ENCODE data around the gene PHETA2.

Gene PHETA2

GRCh38 chr22:42074132-42074811 is at the start of gene PHETA2:
TSS of gene PHETA2 (plus strand) at chr22:42074248. CDS start at chr22:42077294, 3,046 bp downstream.
- peak; percentile 31 for DNase-seq

- DNase-seq = no peak
Measured at GRCh38 chr22:42025421-42025820, 48.6 kb upstream of the PHETA2 start.

GRCh38 chr22:42026705-42027104 is 47.3 kb upstream of the PHETA2 start:
- no peak for DNase-seq

GRCh38 chr22:42033263-42034181 is 40.5 kb upstream of the PHETA2 start:
- DNase-seq = no peak

- DNase-seq = no peak
Measured at GRCh38 chr22:42035256-42035655, 38.8 kb upstream of the PHETA2 start.

- DNase-seq = no peak
Measured at GRCh38 chr22:42039271-42039670, 34.8 kb upstream of the PHETA2 start.

- DNase-seq = no peak
Measured at GRCh38 chr22:42041784-42042183, 32.3 kb upstream of the PHETA2 start.

- no peak for DNase-seq
Measured at GRCh38 chr22:42050641-42051180, 23.3 kb upstream of the PHETA2 start.

GRCh38 chr22:42052765-42053164 is 21.3 kb upstream of the PHETA2 start:
- peak; percentile 12 for DNase-seq

GRCh38 chr22:42056757-42057511 is 17.1 kb upstream of the PHETA2 start:
- no peak for DNase-seq

- DNase-seq = no peak
Measured at GRCh38 chr22:42060489-42060888, 13.6 kb upstream of the PHETA2 start.

- DNase-seq = no peak
Measured at GRCh38 chr22:42061041-42061440, 13.0 kb upstream of the PHETA2 start.

- no peak for DNase-seq
Measured at GRCh38 chr22:42062506-42063170, 11.4 kb upstream of the PHETA2 start.

- no peak for DNase-seq
Measured at GRCh38 chr22:42064629-42065028, 9.4 kb upstream of the PHETA2 start.

GRCh38 chr22:42065438-42066125 is 8.5 kb upstream of the PHETA2 start:
- no peak for DNase-seq

- DNase-seq = no peak
Measured at GRCh38 chr22:42066126-42066761, 7.8 kb upstream of the PHETA2 start.

- DNase-seq = no peak
Measured at GRCh38 chr22:42066937-42067336, 7.1 kb upstream of the PHETA2 start.

- DNase-seq = no peak
Measured at GRCh38 chr22:42067671-42068251, 6.3 kb upstream of the PHETA2 start.

GRCh38 chr22:42068291-42068690 is 5.8 kb upstream of the PHETA2 start:
- no peak for DNase-seq

GRCh38 chr22:42069801-42070516 is 4.1 kb upstream of the PHETA2 start:
- peak; percentile 76 for DNase-seq
